H1 (cell line): ENCODE measurements around the gene AGR3.

ENCODE experiments used
- ATF2 ChIP-seq: IDR thresholded peaks from 2 replicates; pipeline ENCODE4 v1.6.1; 2012; ENCODE audit warnings: low read length, inconsistent platforms
- CHD2 ChIP-seq: IDR thresholded peaks from 2 replicates; pipeline ENCODE4 v1.6.1; 2012; ENCODE audit warnings: low read length, improper control_type of control experiment
- EZH2 ChIP-seq: fragments of 200-600 bp; sonication (generic); IDR thresholded peaks from 2 replicates; pipeline ENCODE4 v1.7.1; 2012; ENCODE audit warnings: low read depth, mild to moderate bottlenecking, moderate library complexity, low read length, inconsistent platforms; ENCODE audit not compliant: severe bottlenecking
- JUND ChIP-seq: IDR thresholded peaks from 2 replicates; pipeline ENCODE4 v1.6.1; 2011; ENCODE audit warnings: mild to moderate bottlenecking, improper control_type of control experiment, low read length
- POLR2A ChIP-seq, 2 experiments: IDR thresholded peaks; 1 replicate in 1 of 2; 2 replicates in 1 of 2; pipeline ENCODE4 v1.6.1; 2011; ENCODE audit warnings: low read depth in 2 of 2, low read length in 2 of 2, mild to moderate bottlenecking in 2 of 2; ENCODE audit errors: control extremely low read depth in 1 of 2
- POLR2AphosphoS5 ChIP-seq: IDR thresholded peaks from 2 replicates; pipeline ENCODE4 v1.6.1; 2011; ENCODE audit warnings: low read depth, low read length
- RAD21 ChIP-seq, 2 experiments: IDR thresholded peaks in 1 of 2; conservative IDR thresholded peaks in 1 of 2; 2 replicates each; pipeline ENCODE4 v1.6.1; 2011; ENCODE audit warnings: low read depth in 2 of 2, low read length in 2 of 2, improper control_type of control experiment in 1 of 2, inconsistent platforms in 1 of 2, mild to moderate bottlenecking in 1 of 2, moderate library complexity in 1 of 2
- RBBP5 ChIP-seq: IDR thresholded peaks from 2 replicates; pipeline ENCODE4 v1.7.1; 2012; ENCODE audit warnings: low read depth, mild to moderate bottlenecking, inconsistent platforms, low read length, moderate library complexity, borderline replicate concordance
- SIN3A ChIP-seq, 2 experiments: IDR thresholded peaks in 1 of 2; conservative IDR thresholded peaks in 1 of 2; 2 replicates each; pipeline ENCODE4 v1.6.1; 2011 to 2012; ENCODE audit warnings: low read length in 2 of 2, improper control_type of control experiment in 1 of 2, low read depth in 1 of 2, mild to moderate bottlenecking in 1 of 2
- SP1 ChIP-seq: IDR thresholded peaks from 2 replicates; pipeline ENCODE4 v1.6.1; 2011; ENCODE audit warnings: low read depth, low read length
- YY1 ChIP-seq: IDR thresholded peaks from 2 replicates; pipeline ENCODE4 v1.6.1; 2011; ENCODE audit warnings: low read depth, mild to moderate bottlenecking, low read length
- TF ChIP-seq, protein P1 (sequence below), 3 experiments: IDR thresholded peaks; 1 replicate in 2 of 3; 2 replicates in 1 of 3; pipeline versions ENCODE4 v1.5.1 to v1.6.1; 2011; ENCODE audit warnings: low read length in 3 of 3, mild to moderate bottlenecking in 3 of 3, inconsistent platforms in 2 of 3, low read depth in 1 of 3, moderate library complexity in 1 of 3; ENCODE audit not compliant: insufficient read depth in 1 of 3; ENCODE audit errors: control extremely low read depth in 1 of 3

DNA sequence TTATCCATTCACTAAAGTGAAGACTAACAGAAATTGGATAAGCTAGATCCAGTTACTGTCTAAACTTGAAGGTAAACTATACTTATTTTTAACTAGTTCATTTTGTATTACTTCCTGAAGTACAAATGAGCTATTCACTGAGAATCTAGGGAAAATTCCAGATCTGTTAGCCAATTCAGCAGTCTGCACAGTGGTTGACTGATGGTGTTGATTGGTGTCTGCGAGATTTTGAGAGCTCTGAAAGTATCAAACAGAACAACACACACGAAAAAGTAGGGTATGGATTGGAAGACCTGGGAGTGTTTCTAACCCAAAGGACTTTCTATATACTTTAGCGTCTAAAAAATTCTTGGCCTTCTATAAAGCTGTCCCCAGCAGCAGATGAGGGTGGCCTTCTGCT lies 43.4 kb downstream of the AGR3 start:
- TF ChIP-seq CHD2, result no peak
- TF ChIP-seq, protein P1, sequence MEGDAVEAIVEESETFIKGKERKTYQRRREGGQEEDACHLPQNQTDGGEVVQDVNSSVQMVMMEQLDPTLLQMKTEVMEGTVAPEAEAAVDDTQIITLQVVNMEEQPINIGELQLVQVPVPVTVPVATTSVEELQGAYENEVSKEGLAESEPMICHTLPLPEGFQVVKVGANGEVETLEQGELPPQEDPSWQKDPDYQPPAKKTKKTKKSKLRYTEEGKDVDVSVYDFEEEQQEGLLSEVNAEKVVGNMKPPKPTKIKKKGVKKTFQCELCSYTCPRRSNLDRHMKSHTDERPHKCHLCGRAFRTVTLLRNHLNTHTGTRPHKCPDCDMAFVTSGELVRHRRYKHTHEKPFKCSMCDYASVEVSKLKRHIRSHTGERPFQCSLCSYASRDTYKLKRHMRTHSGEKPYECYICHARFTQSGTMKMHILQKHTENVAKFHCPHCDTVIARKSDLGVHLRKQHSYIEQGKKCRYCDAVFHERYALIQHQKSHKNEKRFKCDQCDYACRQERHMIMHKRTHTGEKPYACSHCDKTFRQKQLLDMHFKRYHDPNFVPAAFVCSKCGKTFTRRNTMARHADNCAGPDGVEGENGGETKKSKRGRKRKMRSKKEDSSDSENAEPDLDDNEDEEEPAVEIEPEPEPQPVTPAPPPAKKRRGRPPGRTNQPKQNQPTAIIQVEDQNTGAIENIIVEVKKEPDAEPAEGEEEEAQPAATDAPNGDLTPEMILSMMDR (IDR thresholded peaks at IDR 0.05; ENCODE audit: control extremely low read depth in 1 of 3, insufficient read depth in 1 of 3, low read depth in 1 of 3, low read length in 3 of 3), result no peak
- no peak for TF ChIP-seq ATF2
- TF ChIP-seq SIN3A (conservative IDR thresholded peaks at IDR 0.05 in 1 of 2, IDR thresholded peaks at IDR 0.05 in 1 of 2; ENCODE audit: low read depth in 1 of 2, low read length in 2 of 2), result no peak
- no peak for TF ChIP-seq POLR2AphosphoS5
- no peak for TF ChIP-seq SP1
- no peak for TF ChIP-seq EZH2
- no peak for TF ChIP-seq RAD21 (IDR thresholded peaks at IDR 0.05 in 1 of 2, conservative IDR thresholded peaks at IDR 0.05 in 1 of 2; ENCODE audit: low read depth in 2 of 2, low read length in 2 of 2)
- no peak for TF ChIP-seq POLR2A (IDR thresholded peaks at IDR 0.05; ENCODE audit: control extremely low read depth in 1 of 2, low read depth in 2 of 2, low read length in 2 of 2)
- no peak for TF ChIP-seq JUND
- TF ChIP-seq RBBP5, result no peak
- no peak for TF ChIP-seq YY1
